Left lobe of liver (tissue), 2 donors: ENCODE results near the gene APCDD1. TPM values are rescaled to one million over a fixed set of nuclear protein-coding genes. Genes with fewer than 3 reads are reported as not detected.
A peak's percentile ranks its signal among the peaks of the same experiment; 100 is the strongest.

Experiments used
- ATAC-seq: fragments of 200-7000 bp; cut with Tn5 transposase; one replicate; pipeline ENCODE4 v1.9.1; 2020; ENCODE audit warnings: mild to moderate bottlenecking, moderate library complexity
- DNase-seq: peaks from one replicate; pipeline ENCODE4 v3.0.0-alpha.2; 2020; ENCODE audit warnings: low spot score
- total RNA-seq: library from RNA; stranded (reverse); gene quantifications from one replicate; pipeline ENCODE4 v1.2.1, GENCODE V29; 2021
- donor health status: DM: no; HTN: no; CAD: no; lungs with moderate emphysema.
- donor health status: DM: no; HTN: yes; CAD: no.

Gene APCDD1
- total RNA-seq, result 0.58 TPM

DNA sequence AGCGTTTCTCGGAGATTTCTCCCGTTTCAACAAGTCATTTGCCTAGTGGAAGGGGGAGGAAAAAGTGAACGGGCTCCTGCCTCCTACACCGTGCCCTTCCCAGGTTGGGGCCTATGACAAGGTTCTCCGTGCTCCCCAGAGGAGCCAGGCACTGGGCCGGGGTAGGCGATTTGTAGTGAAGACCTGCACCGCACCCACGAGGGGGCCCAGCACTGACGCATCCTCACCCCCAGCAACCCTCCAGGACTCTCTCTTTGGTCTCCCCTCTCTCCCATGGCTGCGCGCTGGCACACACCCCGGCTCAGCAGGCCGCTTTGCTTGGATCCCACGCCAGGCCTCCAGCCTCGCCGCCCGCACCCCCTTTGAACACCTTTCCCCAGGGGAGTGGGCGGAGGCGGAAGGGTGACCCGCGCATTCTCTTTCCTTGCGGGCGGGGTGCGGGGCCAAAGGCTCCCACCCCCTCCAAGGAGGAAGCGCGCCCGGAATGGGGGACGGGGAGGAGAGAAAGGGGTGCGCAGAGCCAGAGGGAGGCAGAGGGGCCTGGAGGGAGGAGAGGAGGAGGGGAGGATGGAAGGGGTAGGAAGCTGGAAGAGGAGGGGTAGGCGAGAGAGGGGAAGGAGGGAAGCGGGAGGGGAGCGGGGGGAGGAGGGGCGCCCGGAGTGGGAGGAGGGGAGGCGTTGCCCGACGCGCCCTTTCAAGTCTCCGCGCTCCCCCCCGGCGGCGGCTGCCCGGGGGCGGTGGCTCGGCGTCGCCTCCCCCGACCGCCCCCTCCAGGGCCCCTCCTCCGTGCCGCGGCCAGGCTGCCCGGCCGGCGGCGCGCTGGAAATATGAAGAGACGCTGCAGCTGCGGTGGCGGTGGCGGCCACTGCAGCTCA, at the start of gene APCDD1:
Gene APCDD1, plus strand, starts transcription at position 830 of the 875 bp plus-strand sequence. CDS start 347 bp downstream, outside the sequence.
- peak; percentile 64 for ATAC-seq
- DNase-seq, result no peak

DNA sequence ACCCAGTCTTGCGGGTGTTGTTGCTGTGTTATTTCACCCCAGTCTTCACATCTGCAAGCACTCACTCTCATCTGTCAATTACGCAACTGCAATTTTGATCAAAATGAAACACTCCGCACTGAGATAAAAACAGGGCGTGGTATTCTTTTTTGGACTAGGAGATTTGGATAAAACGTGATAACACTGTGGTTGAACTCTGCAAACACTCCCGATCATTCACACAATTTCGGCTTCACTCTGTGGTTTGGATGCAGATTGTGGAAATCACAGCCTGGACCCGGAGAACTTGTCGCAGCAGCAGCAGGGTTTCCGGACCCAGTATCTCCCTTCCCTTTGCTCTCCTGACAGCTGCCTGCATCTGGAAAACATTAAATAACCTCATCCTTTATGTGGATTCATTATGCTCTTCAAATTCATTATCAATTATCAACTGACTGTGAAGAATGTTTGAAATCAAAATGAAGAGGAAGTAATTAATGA, 49.4 kb upstream of the APCDD1 start:
- ATAC-seq (no peak), DNase-seq (no peak)

DNA sequence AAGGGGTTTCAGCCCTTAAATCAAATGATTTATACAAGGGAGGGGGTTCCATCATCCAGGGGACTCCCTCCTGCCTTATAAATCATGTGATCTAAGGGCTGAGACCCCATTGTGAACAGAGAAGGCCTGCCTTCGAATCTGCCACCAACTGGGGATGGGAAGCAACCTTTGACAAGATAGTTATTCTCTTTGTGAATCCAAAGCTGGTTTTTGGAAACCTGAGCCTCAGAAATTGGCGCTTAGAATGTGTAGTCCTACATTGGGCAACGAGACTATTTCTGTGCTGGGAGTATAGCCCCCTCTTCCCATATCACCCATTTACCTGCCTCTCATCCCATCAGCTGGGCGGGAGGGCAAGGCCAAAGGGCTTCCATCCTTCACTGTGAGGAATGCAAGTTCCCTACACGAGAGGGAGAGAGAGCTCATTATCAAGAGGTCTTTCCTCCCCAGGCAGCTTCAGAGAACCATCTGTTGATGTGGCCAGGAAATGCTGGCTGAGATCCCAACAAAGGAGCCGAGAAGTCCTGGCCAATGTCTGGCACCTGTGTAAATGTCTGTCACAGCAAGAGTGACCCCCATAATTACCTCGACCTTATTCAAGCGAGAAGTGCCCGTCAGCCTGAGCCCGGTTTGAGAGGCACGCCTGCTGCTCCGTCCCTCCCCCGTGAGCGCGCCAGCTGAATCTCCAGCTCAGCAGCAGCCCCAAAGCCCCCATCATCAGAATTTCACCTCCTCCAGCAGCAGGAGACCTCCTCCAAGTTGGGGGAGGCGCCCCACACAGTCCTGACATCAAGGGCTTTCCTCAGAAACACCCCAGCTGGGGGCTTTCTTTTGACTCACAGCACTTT, 48.4 kb upstream of the APCDD1 start:
- ATAC-seq (no peak), DNase-seq (no peak)

DNA sequence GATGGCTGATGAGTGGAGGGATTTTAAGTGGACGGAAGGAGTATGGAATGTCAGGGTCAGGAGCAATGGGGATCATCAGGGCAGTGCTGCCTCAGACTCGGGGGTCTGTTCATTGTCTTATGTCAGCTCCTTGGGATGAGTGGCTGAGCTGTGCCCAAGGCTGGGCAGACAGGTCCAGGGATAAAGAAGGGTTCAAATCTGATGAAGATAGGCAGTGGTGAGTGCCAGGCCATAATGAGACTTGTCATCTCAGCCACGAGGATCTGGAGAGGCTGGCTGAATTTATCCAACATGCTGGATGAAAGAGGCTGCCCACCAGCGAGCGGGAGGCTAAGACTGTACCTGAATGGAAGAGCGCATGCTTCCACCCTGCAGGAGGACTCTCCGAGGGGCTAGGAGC, 46.3 kb upstream of the APCDD1 start:
- no peak for ATAC-seq
- no peak for DNase-seq

DNA sequence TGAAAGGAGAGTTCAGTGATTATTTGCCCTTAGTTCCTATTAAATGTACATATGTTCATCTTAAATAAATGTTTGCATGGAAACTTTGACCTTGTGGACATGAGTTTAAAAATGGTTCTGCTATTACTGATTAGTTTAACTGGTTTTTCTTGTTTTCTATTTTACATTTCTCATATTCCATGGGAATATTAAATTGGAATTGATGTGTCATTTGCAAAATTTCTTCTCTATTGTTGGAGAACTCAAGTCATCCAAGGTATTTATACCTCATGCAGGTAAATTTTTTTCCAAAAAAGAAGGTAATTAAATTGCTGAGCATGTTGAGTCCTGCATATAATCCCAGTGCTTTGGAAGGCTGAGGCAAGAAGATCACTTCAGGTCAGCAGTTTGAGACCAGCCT, 45.4 kb upstream of the APCDD1 start:
- ATAC-seq, result no peak

DNA sequence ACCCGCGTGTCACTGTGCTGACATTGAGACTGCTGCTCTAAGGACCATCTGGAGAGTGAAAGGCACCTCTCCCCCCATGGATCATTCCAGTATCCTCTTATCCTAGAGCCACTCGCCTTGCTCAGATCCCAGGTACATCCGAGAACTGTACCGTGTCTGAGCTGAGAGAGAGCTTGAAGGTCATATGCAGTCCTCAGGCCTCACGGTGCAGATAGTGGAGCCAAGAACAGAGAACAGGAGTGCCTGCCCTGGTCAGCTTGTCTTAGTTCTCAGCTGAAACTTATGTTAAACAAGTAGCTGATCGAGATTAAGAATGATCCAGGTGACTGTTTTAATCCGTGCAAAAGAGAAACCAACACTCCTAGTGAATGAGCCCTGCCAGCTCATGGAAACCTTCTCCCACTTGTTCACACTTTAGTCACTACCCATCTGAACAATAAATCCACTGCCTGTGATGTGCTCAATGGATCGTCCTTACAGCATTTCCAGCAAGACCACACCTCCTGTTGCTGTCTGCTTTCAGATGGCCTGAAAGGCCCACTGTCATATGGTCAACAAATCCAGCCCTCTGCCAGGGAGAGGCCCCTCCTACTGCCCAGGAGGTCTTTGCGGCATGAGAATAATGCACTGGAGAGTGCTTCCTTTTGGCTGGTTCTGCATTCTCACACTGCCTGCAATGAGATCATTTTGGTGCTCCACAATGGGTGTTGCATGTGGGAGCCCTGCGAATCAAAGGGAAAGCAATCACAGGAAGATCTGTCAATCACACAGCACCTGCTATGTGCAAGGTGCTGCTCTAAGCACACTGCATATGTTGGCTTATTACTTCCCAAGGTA, 43.7 kb upstream of the APCDD1 start:
- DNase-seq (no peak), ATAC-seq (no peak)

More for the DNA sequence above, 45.4 kb upstream of the APCDD1 start:
- DNase-seq, result no peak

DNA sequence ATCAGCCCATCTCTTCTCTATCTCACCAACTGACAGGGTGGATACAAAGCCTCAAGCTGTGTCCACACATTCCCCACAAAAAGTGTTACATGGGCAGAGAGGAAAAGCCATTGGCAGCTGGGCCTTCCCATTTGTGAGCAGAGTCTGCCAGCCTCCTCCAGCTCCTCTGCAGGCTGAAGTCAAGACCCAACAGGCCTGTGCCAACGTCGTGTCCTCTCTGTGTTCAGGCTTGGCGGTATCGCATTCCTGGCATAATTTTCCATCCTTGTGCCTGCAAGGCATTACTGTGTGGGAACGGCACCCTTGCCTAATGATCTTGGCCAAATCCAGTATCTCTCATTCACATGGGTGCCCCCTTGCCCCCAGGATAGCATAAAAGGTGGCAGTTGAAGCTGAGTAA, 41.5 kb upstream of the APCDD1 start:
- DNase-seq (no peak), ATAC-seq (no peak)

DNA sequence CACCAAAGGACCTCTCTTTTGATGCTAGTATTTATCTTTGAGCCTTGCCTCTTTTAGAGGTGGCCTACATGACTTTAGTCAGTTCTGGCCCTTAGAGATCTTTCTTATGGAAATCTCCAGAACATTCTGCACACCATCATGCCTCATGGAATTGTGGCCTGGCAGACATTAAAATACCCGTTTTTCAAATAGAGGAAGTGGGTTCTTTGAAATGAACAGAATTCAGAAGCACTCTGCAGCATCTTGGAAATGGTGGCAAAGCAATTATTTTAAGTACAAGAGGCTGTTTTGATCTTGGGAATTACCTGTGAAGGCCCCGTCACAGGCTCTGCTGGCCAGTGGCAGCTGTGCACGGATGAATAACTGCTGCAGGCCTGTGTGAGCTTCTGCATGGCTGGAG, 40.7 kb upstream of the APCDD1 start:
- no peak for ATAC-seq

DNA sequence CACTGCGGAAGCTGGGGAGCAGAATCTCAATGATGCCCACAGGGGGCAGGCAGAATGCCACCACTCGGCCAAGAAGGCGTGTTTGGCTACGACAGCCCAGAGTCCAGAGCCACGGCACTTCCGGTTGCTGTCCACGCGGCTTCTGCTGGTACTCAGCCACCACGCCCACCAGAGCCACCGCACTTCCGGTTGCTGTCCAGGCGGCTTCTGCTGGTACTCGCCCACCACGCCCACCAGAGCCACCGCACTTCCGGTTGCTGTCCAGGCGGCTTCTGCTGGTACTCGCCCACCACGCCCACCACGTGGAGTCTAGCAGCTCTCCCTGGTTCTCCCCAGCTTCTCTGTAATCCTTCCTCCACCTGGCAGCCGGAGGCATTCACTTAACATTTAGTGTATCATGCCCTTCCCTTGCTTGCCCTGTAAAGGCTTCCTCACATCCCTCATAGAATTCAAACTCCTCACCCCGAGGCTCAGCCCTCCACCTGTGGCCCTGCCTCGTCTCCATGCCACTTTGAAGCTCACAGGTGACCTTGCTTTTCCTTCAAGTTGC, 40.1 kb upstream of the APCDD1 start:
- DNase-seq (no peak), ATAC-seq (no peak)

More for the DNA sequence above, 40.7 kb upstream of the APCDD1 start:
- no peak for DNase-seq

DNA sequence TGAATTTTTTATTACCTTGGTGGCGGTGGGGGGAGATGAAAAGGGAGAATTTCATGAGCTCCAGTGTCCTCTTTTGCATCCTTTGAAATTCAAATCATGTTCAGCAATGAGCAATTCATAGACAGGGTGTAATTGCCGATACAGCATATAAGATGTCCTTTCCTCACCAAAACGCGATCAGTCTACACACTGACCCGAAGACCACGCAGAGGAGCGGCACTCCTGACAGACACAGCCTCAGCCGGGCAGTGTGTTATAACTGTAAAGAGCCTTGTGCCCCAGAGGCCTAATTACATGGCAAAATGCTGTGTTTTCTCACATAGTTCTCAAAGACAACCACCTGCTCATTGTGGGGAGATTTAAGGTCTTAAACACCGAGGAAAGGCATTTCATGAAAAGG, 38.4 kb upstream of the APCDD1 start:
- no peak for DNase-seq

DNA sequence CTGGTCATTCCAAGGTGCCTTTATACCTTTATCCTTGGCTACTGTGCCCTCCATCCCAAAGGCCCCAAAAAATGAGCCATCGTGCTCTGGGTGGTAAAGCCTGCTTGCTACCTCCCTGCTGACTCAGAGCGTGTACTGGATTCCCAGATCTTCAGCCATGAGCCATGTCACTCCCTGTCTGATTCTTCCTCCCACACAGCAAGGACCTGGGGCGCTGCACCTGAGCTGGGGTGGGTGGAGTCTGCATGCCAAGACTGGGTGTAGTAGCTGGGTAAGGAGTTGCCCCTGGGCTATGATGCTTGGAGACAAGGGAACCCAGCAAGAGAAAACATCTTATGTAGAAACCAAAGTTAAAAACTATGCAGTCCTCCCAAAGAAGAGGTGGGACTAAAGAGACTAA, 37.2 kb upstream of the APCDD1 start:
- no peak for DNase-seq
- ATAC-seq, result no peak

More for the DNA sequence above, 38.4 kb upstream of the APCDD1 start:
- no peak for ATAC-seq

DNA sequence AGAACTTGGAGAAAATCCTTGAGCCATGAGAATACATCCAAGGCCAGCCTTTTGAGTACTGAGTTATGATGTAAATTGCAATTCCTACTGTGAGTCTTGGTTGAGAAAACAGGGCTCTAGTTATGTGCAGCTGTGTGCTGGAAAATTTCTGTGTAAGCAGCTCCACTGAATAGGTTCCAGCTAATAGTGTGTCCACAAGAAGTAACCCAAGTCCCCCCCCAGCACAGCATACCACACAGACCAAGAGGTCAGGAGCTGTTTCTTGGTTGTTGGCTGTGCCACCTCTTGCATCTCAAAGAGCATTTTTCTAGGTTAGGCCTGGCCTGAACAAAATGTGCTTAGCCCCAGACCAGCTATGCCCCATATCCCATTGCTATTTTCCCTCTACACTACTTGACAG, 36.8 kb upstream of the APCDD1 start:
- DNase-seq (no peak), ATAC-seq (no peak)

DNA sequence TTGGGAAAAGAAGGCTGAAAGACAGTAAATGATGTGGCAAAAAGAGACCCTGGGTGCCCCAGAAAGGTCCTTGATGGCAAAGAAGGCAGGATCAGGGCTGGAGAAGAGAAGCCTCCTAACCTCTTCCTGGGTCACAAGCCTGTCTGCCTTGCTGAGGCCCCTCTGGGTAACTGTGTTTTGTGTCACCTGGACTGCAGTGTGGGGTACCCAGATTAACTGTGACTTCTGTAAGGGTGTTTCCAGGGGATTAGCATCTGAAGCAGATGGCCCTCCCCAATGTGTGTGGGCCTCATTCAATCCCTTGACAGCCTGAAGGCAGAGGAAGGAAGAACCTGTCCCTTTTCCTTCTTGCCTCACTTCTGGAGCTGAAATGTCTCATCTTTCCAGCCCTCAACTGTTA, 35.6 kb upstream of the APCDD1 start:
- DNase-seq (no peak), ATAC-seq (no peak)

DNA sequence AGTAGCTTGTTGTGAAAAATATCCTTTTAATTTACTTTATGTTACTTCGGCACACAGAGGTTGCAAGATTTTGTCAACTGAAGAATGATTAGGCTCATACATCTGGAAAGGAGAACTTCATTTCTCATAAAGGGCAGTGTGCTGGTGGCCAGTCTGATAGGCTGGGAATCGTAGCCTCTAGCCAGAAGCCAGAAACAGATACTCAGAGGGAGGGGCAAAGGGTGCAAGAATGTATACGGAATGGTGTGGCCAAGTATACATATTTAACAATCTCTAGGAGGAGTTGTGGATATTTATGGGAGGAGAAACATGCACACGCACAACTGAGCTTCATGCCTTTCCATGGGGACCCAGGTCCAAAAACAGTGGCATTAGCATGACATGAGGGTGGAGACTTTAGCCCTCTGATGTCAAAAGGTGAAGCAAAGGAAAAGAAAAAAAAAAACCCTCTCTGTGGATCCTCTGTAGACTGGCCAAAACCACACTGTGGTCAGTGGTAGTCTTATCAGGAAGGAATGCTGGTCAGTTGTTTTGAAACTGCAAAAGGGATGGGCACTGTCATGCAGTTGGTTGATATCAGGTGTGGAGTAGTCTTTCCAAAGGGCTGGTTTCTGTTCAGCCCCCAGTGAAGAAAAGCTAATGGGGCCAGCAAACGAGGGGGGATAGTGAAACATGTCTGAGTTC, 34.9 kb upstream of the APCDD1 start:
- DNase-seq (no peak), ATAC-seq (no peak)

DNA sequence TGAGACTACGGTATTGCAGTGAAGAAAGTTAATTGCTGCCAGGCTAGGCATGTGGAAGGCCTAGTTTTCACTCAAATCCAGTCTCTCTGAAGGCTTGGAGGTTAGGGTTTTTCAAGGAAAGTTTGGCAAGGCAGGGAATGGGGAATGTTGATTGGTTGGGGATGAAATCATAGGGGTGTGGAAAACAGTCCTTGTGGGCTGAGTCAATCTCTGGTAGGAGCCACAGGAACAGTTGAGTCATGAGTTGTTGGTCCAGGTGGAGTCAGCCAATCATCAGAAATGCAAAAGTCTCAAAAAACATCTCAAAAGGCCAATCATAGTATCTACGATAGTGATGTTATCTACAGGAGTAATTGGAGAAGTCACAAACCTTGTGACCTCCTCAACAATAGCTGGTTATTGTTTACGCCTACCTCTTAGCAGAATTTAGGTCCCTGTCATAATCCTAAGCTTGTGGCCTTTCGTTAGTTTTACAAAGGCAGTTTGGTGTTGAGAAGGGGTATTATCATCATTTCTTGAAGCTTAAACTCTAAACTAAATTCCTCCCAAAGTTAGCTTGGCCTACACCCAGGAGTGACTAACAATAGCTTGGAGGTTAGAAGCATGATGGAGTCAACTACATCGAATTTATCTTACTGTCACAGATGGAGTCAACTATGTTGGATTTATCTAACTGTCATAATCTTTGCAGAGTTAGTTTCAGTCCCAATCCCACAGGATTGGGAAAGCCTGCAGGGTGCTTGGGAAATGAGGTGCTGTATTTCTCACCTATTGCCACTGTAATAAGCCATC, 33.7 kb upstream of the APCDD1 start:
- ATAC-seq (no peak), DNase-seq (no peak)

DNA sequence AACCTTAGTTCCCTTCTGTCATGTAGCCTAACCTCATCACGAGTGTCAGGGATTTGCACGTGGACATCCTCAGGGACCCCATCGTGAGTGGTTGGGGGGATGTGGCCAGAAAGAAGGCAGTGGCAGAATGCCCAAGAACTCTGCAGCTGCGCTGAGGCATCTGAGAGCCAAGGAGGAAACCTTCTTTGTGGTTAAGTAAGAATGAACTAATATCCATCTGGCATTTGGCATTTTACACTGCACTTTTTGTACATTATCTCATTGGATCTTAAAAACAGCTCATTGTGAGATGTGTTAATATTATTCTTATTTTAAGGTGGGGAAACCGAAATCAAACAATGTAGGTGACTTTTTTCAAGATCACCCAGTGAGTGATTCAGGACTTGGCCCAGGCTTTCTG, 32.6 kb upstream of the APCDD1 start:
- no peak for DNase-seq

DNA sequence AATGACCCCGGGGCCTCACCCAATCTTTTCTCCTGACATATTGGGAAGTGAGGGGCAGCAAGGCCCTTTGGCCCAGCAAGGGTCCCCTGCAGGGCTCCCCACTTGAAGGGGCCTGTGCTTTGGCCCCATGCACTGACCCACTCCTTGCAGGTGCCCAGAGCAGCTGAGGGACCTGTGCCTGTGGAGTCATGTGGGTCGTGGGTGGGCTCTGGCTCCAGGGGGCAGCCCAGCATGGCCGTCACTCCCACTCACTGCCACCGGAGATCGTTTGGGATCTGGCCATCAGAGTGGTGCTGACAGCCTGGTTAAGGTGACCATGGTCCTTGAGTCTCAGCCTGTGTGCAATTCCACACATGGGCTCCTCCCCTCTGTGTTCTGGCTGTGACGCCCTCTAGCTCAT, 31.7 kb upstream of the APCDD1 start:
- no peak for ATAC-seq

More for the DNA sequence above, 32.6 kb upstream of the APCDD1 start:
- ATAC-seq, result no peak

DNA sequence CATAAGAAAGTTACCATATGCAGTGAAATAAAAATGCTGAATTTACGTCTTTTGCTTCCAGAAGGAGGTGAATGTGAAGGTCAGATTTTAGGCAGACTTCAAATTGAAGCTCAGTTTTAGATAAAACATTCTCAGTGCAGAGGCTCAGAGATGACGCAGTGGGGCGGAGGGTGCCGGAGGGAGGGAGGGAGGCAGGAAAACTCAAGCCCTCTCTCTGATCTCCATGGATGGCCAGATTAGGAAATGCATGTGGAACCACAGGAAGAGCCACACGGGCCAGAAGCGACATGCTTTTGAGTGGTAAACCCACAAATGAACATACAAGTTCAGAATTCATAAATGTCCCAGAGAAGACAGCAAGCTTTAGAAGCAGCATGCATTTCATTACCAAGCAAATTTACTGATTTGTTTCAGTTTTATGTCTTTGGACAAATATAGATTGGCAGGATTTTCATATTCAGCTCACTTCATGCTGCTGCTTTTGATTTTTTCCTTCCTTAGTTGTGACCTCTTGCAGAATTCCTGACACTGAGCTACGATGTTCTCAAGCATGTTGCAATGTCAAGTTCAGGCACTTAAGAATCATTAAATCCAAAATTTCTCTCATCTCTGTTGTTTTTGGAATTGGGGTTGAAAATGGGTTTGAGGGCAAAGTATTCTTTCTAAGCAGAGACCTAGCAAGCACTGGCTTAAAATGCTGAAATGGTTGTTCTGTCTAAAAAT, 29.7 kb upstream of the APCDD1 start:
- ATAC-seq (no peak), DNase-seq (no peak)

More for the DNA sequence above, 31.7 kb upstream of the APCDD1 start:
- DNase-seq, result no peak
